GM12891 (cell line): ENCODE measurements around the gene HEY2.

Experiments
- PAX5 ChIP-seq: IDR thresholded peaks from 2 replicates; pipeline ENCODE4 v1.6.1; 2011; ENCODE audit warnings: low read length, moderate library complexity, mild to moderate bottlenecking; ENCODE audit not compliant: insufficient read depth, severe bottlenecking
- POLR2A ChIP-seq: IDR thresholded peaks from 2 replicates; pipeline ENCODE4 v1.6.1; 2011; ENCODE audit warnings: low read depth, low read length, control low read depth
- POLR2AphosphoS5 ChIP-seq: IDR thresholded peaks from 2 replicates; pipeline ENCODE4 v1.6.1; 2011; ENCODE audit warnings: low read depth, low read length, control low read depth
- POU2F2 ChIP-seq: IDR thresholded peaks from 2 replicates; pipeline ENCODE4 v1.6.1; 2011; ENCODE audit warnings: low read depth, mild to moderate bottlenecking, control low read depth, low read length, moderate library complexity
- SPI1 ChIP-seq: IDR thresholded peaks from 2 replicates; pipeline ENCODE4 v1.6.1; 2011; ENCODE audit warnings: low read depth, low read length, control low read depth
- TAF1 ChIP-seq: IDR thresholded peaks from 2 replicates; pipeline ENCODE4 v1.6.1; 2011; ENCODE audit warnings: low read depth, low read length, control low read depth

DNA sequence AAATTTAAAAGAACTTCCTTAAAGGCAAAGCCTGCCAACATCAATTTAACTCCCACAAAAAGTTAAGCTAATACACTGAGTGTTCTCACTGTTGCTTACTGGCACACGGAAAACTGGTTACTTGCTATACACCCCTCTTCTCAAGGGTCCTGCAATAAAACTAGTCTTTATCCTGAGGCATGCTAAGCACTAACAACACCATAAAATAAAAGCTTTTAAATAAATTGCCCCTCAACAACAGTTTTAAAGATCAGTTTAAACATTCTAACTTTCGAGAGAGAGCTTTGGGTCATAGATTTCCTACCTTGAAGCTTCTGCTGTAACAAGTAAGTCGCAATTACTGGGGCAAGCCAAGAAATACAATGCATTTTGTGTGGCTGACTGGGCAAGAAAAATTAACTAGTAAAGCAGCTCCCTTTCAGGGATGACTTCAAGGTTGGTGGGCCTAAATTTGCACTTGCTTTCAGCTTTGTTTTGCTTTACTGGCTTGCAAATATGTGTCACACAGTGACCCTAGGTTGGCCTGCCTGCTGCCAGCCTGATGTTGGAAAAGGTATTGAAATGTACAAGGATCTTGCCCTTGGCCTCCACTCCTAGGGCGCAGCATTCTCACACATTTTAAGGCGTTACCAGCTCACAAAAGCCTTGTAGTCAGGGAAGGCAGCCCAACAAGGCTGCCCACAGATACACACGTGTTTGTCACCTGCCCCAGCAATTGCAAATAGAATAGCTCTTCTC, 4.0 kb upstream of the HEY2 start:
- TF ChIP-seq POLR2AphosphoS5 (no peak), POLR2A (no peak), TAF1 (no peak), SPI1 (no peak), POU2F2 (no peak), PAX5 (no peak)
